WI38 (cell line): Measurements from ENCODE around the gene PPP2R1B.
"Not testable (repeated sequence)": the region's sequence is repeated elsewhere in the genome, so short reads cannot be mapped to it uniquely, and the experiment has no call there.

ENCODE experiments used
- H3K4me3 ChIP-seq: 2 replicates; pipeline ENCODE4 v1.5.1; 2011; ENCODE audit warnings: low read depth, mild to moderate bottlenecking, control low read depth, low read length
- TF ChIP-seq, protein P1 (sequence below): IDR thresholded peaks from 2 replicates; pipeline ENCODE4 v1.5.1; 2012; ENCODE audit warnings: low read depth, mild to moderate bottlenecking, control low read depth, low read length

The PPP2R1B gene

DNA sequence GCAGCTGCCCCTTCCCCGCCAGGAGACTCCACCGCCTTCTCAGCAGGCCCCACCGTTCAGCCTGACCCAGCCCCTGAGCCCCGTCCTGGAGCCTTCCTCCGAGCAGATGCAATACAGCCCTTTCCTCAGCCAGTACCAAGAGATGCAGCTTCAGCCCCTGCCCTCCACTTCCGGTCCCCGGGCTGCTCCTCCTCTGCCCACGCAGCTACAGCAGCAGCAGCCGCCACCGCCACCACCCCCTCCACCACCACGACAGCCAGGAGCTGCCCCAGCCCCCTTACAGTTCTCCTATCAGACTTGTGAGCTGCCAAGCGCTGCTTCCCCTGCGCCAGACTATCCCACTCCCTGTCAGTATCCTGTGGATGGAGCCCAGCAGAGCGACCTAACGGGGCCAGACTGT lies 42.6 kb downstream of the PPP2R1B start:
- TF ChIP-seq, protein P1, sequence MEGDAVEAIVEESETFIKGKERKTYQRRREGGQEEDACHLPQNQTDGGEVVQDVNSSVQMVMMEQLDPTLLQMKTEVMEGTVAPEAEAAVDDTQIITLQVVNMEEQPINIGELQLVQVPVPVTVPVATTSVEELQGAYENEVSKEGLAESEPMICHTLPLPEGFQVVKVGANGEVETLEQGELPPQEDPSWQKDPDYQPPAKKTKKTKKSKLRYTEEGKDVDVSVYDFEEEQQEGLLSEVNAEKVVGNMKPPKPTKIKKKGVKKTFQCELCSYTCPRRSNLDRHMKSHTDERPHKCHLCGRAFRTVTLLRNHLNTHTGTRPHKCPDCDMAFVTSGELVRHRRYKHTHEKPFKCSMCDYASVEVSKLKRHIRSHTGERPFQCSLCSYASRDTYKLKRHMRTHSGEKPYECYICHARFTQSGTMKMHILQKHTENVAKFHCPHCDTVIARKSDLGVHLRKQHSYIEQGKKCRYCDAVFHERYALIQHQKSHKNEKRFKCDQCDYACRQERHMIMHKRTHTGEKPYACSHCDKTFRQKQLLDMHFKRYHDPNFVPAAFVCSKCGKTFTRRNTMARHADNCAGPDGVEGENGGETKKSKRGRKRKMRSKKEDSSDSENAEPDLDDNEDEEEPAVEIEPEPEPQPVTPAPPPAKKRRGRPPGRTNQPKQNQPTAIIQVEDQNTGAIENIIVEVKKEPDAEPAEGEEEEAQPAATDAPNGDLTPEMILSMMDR: no peak
- no peak overlapping the region for H3K4me3 ChIP-seq

GRCh38 chr11:111722501-111722900 lies 43.7 kb downstream of the PPP2R1B start:
- H3K4me3 ChIP-seq: no peak overlapping the region
- TF ChIP-seq, protein P1: no peak

GRCh38 chr11:111720801-111721494 lies 45.2 kb downstream of the PPP2R1B start:
- no peak overlapping the region for H3K4me3 ChIP-seq
- TF ChIP-seq, protein P1: no peak

GRCh38 chr11:111719379-111719778 lies 46.8 kb downstream of the PPP2R1B start:
- TF ChIP-seq, protein P1: no peak
- H3K4me3 ChIP-seq: no peak overlapping the region

- TF ChIP-seq, protein P1: no peak
- no peak overlapping the region for H3K4me3 ChIP-seq
Measured at GRCh38 chr11:111718859-111719258, 47.3 kb downstream of the PPP2R1B start.

GRCh38 chr11:111718436-111718835 lies 47.8 kb downstream of the PPP2R1B start:
- no peak overlapping the region for H3K4me3 ChIP-seq
- TF ChIP-seq, protein P1: no peak

GRCh38 chr11:111717660-111718059 lies 48.5 kb downstream of the PPP2R1B start:
- H3K4me3 ChIP-seq: not testable (repeated sequence)

DNA sequence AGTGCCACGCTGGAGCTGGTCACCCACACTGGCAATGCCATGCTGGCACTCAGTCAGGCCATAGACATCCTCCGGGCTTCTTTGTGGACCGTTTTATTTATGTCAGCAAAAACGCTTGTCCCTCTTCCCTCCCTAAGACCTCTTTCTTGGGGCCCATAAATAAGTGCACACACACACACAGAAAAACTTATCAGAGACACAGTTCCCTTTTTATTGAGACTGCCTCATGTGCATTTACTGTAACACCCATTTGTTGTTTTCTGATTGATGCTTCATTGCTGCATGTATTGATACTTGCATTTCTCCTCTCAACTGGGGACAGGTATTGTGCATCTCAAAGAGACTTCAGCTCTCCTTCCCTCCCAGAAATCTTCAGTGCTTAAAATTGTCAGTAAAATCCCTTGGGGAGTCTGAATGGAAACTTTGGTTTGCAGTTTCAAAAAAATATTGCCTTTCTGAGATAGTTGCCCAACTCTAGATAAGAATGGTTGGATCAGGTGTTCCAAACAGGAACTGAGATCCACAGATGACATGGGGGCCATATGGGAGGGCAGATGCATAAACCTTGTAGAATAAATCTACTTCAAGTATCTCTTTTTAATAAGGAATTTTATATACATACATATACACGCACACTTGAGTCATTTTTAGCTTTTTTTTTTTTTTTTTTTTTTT lies 50.9 kb downstream of the PPP2R1B start:
- H3K4me3 ChIP-seq: no peak overlapping the region
- TF ChIP-seq, protein P1: no peak
